ENCODE results near the gene CD2AP. TPM values are rescaled to one million over a fixed set of nuclear protein-coding genes. Genes with fewer than 3 reads are reported as not detected.

CD2AP gene
- total RNA-seq, 1 donor from 2014 or later, result 40.3 TPM

DNA sequence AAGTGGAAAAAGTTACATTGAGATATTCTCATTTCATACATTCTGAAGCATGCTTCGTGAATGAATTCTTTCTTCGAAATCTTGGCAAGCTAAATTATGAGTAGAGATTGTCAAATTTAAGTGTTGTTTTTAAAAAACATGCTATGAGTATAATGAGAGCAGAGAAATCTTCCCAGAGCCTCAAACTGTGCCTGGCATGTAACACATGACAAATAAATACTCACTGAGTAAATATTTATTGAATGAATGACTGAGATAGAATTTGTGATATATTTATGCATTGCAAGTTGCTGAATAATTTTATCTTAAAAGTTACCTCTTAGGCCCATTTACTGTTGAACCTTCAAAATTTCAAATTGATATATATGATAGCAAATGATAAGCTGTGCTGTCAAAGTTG, 24.7 kb upstream of the CD2AP start:
- no peaks in the 10 kb centered on the region for H3K36me3 Mint-ChIP-seq (ENCODE audit: low read depth, unreplicated experiment)
- H3K9me3 Mint-ChIP-seq (ENCODE audit: unreplicated experiment), result no peaks in the 10 kb centered on the region
- no peak overlapping the region for H3K4me3 Mint-ChIP-seq (ENCODE audit: unreplicated experiment)
- no peaks in the 10 kb centered on the region for H3K4me1 Mint-ChIP-seq (ENCODE audit: unreplicated experiment)
- H3K27me3 Mint-ChIP-seq (ENCODE audit: unreplicated experiment), result no peaks in the 10 kb centered on the region
- DNase-seq (ENCODE audit: low spot score), result no peak
- H3K27ac Mint-ChIP-seq (ENCODE audit: unreplicated experiment), result no peak overlapping the region
- no peak for TF ChIP-seq CTCF (IDR thresholded peaks at IDR 0.05; ENCODE audit: unreplicated experiment)

- H3K9me3 Mint-ChIP-seq (ENCODE audit: unreplicated experiment), result no peaks in the 10 kb centered on the region
- TF ChIP-seq CTCF (IDR thresholded peaks at IDR 0.05; ENCODE audit: unreplicated experiment), result no peak
- no peak overlapping the region for H3K27ac Mint-ChIP-seq (ENCODE audit: unreplicated experiment)
- H3K36me3 Mint-ChIP-seq (ENCODE audit: low read depth, unreplicated experiment), result no peaks in the 10 kb centered on the region
- H3K4me1 Mint-ChIP-seq (ENCODE audit: unreplicated experiment), result no peaks in the 10 kb centered on the region
- no peaks in the 10 kb centered on the region for H3K27me3 Mint-ChIP-seq (ENCODE audit: unreplicated experiment)
- H3K4me3 Mint-ChIP-seq (ENCODE audit: unreplicated experiment), result no peak overlapping the region
- no peak for DNase-seq (ENCODE audit: low spot score)
These were observed 24.1 kb upstream of the CD2AP start for GRCh38 chr6:47453372-47453936.

GRCh38 chr6:47454713-47455396, 22.7 kb upstream of the CD2AP start:
- TF ChIP-seq CTCF (IDR thresholded peaks at IDR 0.05; ENCODE audit: unreplicated experiment), result no peak
- Mint-ChIP-seq H3K36me3 (ENCODE audit: low read depth, unreplicated experiment) (no peaks in the 10 kb centered on the region), H3K4me1 (ENCODE audit: unreplicated experiment) (no peaks in the 10 kb centered on the region), H3K4me3 (ENCODE audit: unreplicated experiment) (no peak overlapping the region), H3K27ac (ENCODE audit: unreplicated experiment) (no peak overlapping the region), H3K9me3 (ENCODE audit: unreplicated experiment) (no peaks in the 10 kb centered on the region), H3K27me3 (ENCODE audit: unreplicated experiment) (no peaks in the 10 kb centered on the region)
- no peak for DNase-seq (ENCODE audit: low spot score)

DNA sequence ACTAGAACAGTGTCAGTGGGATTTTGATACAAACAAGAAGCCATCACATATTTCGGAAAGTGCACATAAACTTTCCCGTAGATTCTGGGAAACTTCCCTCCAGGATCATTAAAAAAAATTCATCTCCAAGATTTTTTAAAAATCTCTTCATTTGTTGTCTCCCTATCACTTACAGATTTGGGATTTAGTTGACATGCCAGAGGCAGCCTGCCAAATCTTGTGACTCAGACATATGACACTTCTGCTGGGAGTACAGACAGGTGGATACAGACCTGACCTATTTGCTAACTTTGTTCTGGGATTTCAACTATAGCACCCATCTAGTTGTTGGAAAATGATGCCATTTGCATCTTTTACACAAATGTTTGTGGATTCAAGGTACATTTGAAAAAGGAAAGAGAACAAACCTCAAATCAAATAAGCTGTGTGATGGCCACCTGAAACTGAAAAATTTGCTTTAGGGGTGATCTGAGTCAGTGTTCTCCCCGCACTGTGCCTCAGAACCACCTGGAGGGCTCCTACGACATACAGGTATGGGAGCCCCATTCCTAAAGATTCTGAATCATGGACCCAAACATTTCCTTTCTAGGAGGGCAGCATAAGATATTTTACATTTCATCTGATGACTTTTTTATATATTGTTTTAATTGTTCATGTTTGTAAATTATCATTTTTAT, 21.9 kb upstream of the CD2AP start:
- DNase-seq (ENCODE audit: low spot score), result no peak
- H3K27ac Mint-ChIP-seq (ENCODE audit: unreplicated experiment), result no peak overlapping the region
- no peak overlapping the region for H3K4me3 Mint-ChIP-seq (ENCODE audit: unreplicated experiment)
- H3K27me3 Mint-ChIP-seq (ENCODE audit: unreplicated experiment), result no peaks in the 10 kb centered on the region
- no peaks in the 10 kb centered on the region for H3K9me3 Mint-ChIP-seq (ENCODE audit: unreplicated experiment)
- no peaks in the 10 kb centered on the region for H3K4me1 Mint-ChIP-seq (ENCODE audit: unreplicated experiment)
- no peak for TF ChIP-seq CTCF (IDR thresholded peaks at IDR 0.05; ENCODE audit: unreplicated experiment)
- no peaks in the 10 kb centered on the region for H3K36me3 Mint-ChIP-seq (ENCODE audit: low read depth, unreplicated experiment)

GRCh38 chr6:47456536-47456975, 21.0 kb upstream of the CD2AP start:
- Mint-ChIP-seq H3K9me3 (ENCODE audit: unreplicated experiment) (no peaks in the 10 kb centered on the region), H3K27ac (ENCODE audit: unreplicated experiment) (no peak overlapping the region), H3K27me3 (ENCODE audit: unreplicated experiment) (no peaks in the 10 kb centered on the region), H3K4me1 (ENCODE audit: unreplicated experiment) (no peaks in the 10 kb centered on the region), H3K4me3 (ENCODE audit: unreplicated experiment) (no peak overlapping the region), H3K36me3 (ENCODE audit: low read depth, unreplicated experiment) (no peaks in the 10 kb centered on the region)
- no peak for TF ChIP-seq CTCF (IDR thresholded peaks at IDR 0.05; ENCODE audit: unreplicated experiment)
- no peak for DNase-seq (ENCODE audit: low spot score)

Measured in endothelial cell (in vitro differentiated cells).